Peyer's patch (tissue), 4 donors: Measurements from ENCODE around the gene TMEM117.

ENCODE experiments used
- CTCF ChIP-seq, 6 experiments: fragments of 450-650 bp in 4 of 6; fragments of 200-600 bp in 2 of 6; sonication (generic) in 1 of 6; IDR thresholded peaks; one replicate each; pipeline ENCODE4 v1.5.1; 2017 to 2019; ENCODE audit warnings: antibody characterized with exemption in 6 of 6, mild to moderate bottlenecking in 3 of 6, moderate library complexity in 1 of 6
- POLR2A ChIP-seq, 2 donors: fragments of 450-650 bp; IDR thresholded peaks; one replicate each; pipeline ENCODE4 v1.5.1; 2017; ENCODE audit warnings: antibody characterized with exemption in 2 of 2, mild to moderate bottlenecking in 2 of 2, moderate library complexity in 2 of 2

GRCh38 chr12:44031472-44032185, 195.7 kb downstream of the TMEM117 start:
- TF ChIP-seq CTCF (IDR thresholded peaks at IDR 0.05) = no peak
- no peak for TF ChIP-seq POLR2A (IDR thresholded peaks at IDR 0.05)
